Activated CD4-positive, alpha-beta memory T cell treated with anti-CD3 and anti-CD28 coated beads, Interleukin-2, amount 10 ng/mL, durations not matched to agents 7 days and 5 days (primary cell): ENCODE measurements around the gene ATG10. TPM values are rescaled to one million over a fixed set of nuclear protein-coding genes. Genes with fewer than 3 reads are reported as not detected.

Source experiments
- CTCF ChIA-PET: fragments of 350-600 bp; sonication (Branson Sonifier 250); formaldehyde crosslinking; loops from one replicate; lab custom pipeline; 2021; ENCODE audit warnings: antibody characterized with exemption, inconsistent platforms; lab: Charles Lee
- POLR2A ChIA-PET: fragments of 350-600 bp; sonication (Branson Sonifier 250); formaldehyde crosslinking; loops from one replicate; lab custom pipeline; 2021; ENCODE audit warnings: antibody characterized with exemption; lab: Charles Lee
- DNase-seq: peaks from one replicate; pipeline ENCODE4 v3.0.0-alpha.2; 2020
- H3K27ac Mint-ChIP-seq: one replicate; pipeline ENCODE4 v1.8.0; 2021; ENCODE audit warnings: mild to moderate bottlenecking, mixed read lengths
- H3K27me3 Mint-ChIP-seq: one replicate; pipeline ENCODE4 v1.8.0; 2021; ENCODE audit warnings: mixed read lengths
- H3K36me3 Mint-ChIP-seq: one replicate; pipeline ENCODE4 v1.8.0; 2021; ENCODE audit warnings: low read depth, mixed read lengths
- H3K4me1 Mint-ChIP-seq: one replicate; pipeline ENCODE4 v1.8.0; 2021; ENCODE audit warnings: mixed read lengths
- H3K4me3 Mint-ChIP-seq: one replicate; pipeline ENCODE4 v1.8.0; 2021; ENCODE audit warnings: mild to moderate bottlenecking, mixed read lengths
- H3K9me3 Mint-ChIP-seq: one replicate; pipeline ENCODE4 v1.8.0; 2021; ENCODE audit warnings: mixed read lengths
- total RNA-seq, 2 experiments: library from RNA; stranded (reverse); gene quantifications; one replicate each; pipeline ENCODE4 v1.2.3, GENCODE V29; 2021

ATG10 gene
- total RNA-seq, 2 experiments from 2014 or later = 9.0 to 10.5 TPM

- CTCF ChIA-PET = no interaction called here
- Mint-ChIP-seq H3K36me3 (no peaks in the 10 kb centered on the region), H3K27me3 (no peaks in the 10 kb centered on the region), H3K4me3 (no peak overlapping the region), H3K27ac (no peak overlapping the region), H3K9me3 (no peaks in the 10 kb centered on the region), H3K4me1 (no peaks in the 10 kb centered on the region)
- POLR2A ChIA-PET = no interaction called here
- no peak for DNase-seq
These were observed 236.5 kb downstream of the ATG10 start for GRCh38 chr5:82208371-82208770.

- DNase-seq = no peak
- Mint-ChIP-seq H3K4me3 (no peak overlapping the region), H3K27me3 (no peaks in the 10 kb centered on the region), H3K4me1 (no peaks in the 10 kb centered on the region), H3K27ac (no peak overlapping the region), H3K9me3 (no peaks in the 10 kb centered on the region), H3K36me3 (no peaks in the 10 kb centered on the region)
- POLR2A ChIA-PET = no interaction called here
- CTCF ChIA-PET = no interaction called here
These were observed 240.2 kb downstream of the ATG10 start for GRCh38 chr5:82211855-82212572.

GRCh38 chr5:82217917-82218316 lies 246.1 kb downstream of the ATG10 start:
- H3K27me3 Mint-ChIP-seq = no peaks in the 10 kb centered on the region
- peaks cover 4% of the 10 kb centered on the region for H3K4me1 Mint-ChIP-seq
- ChIA-PET POLR2A (no interaction called here), CTCF (no interaction called here)
- no peak overlapping the region for H3K27ac Mint-ChIP-seq
- DNase-seq = no peak
- no peak overlapping the region for H3K4me3 Mint-ChIP-seq
- no peaks in the 10 kb centered on the region for H3K9me3 Mint-ChIP-seq
- H3K36me3 Mint-ChIP-seq = no peaks in the 10 kb centered on the region

- H3K27me3 Mint-ChIP-seq = no peaks in the 10 kb centered on the region
- ChIA-PET POLR2A (no interaction called here), CTCF (no interaction called here)
- DNase-seq = no peak
- H3K4me3 Mint-ChIP-seq = no peak overlapping the region
- H3K9me3 Mint-ChIP-seq = no peaks in the 10 kb centered on the region
- H3K27ac Mint-ChIP-seq = no peak overlapping the region
- no peaks in the 10 kb centered on the region for H3K36me3 Mint-ChIP-seq
- H3K4me1 Mint-ChIP-seq = peaks cover 10% of the 10 kb centered on the region
These were observed 246.7 kb downstream of the ATG10 start for GRCh38 chr5:82218374-82219156.

- DNase-seq = no peak
- Mint-ChIP-seq H3K4me3 (no peak overlapping the region), H3K36me3 (no peaks in the 10 kb centered on the region), H3K9me3 (no peaks in the 10 kb centered on the region), H3K27me3 (no peaks in the 10 kb centered on the region), H3K4me1 (peaks cover 21% of the 10 kb centered on the region), H3K27ac (no peak overlapping the region)
- ChIA-PET CTCF (no interaction called here), POLR2A (no interaction called here)
These were observed 249.2 kb downstream of the ATG10 start for GRCh38 chr5:82221020-82221419.

GRCh38 chr5:82222597-82223574 lies 251.1 kb downstream of the ATG10 start:
- Mint-ChIP-seq H3K27ac (no peak overlapping the region), H3K36me3 (no peaks in the 10 kb centered on the region), H3K4me1 (peaks cover 21% of the 10 kb centered on the region), H3K9me3 (no peaks in the 10 kb centered on the region), H3K4me3 (no peak overlapping the region), H3K27me3 (no peaks in the 10 kb centered on the region)
- ChIA-PET CTCF (no interaction called here), POLR2A (no interaction called here)
- DNase-seq = no peak

- no peaks in the 10 kb centered on the region for H3K36me3 Mint-ChIP-seq
- CTCF ChIA-PET = interaction anchor here (0.7 to 2.1 kb wide), 11 partner anchors 11 to 800 kb away, joined by 3 to 8 read pairs (median 5); no protein-coding TSS in a partner anchor
- POLR2A ChIA-PET = no interaction called here
- H3K27ac Mint-ChIP-seq = no peak overlapping the region
- no peak overlapping the region for H3K4me3 Mint-ChIP-seq
- DNase-seq = peak; percentile 67
- no peaks in the 10 kb centered on the region for H3K9me3 Mint-ChIP-seq
- no peaks in the 10 kb centered on the region for H3K27me3 Mint-ChIP-seq
- peaks cover 20% of the 10 kb centered on the region for H3K4me1 Mint-ChIP-seq
These were observed 253.8 kb downstream of the ATG10 start for GRCh38 chr5:82225525-82226172.

- Mint-ChIP-seq H3K27me3 (no peaks in the 10 kb centered on the region), H3K4me1 (no peaks in the 10 kb centered on the region), H3K36me3 (no peaks in the 10 kb centered on the region)
These were observed 263.1 kb downstream of the ATG10 start for GRCh38 chr5:82234885-82235284.

GRCh38 chr5:82244151-82244550 lies 272.3 kb downstream of the ATG10 start:
- DNase-seq = no peak
- H3K4me3 Mint-ChIP-seq = no peak overlapping the region
- H3K4me1 Mint-ChIP-seq = no peaks in the 10 kb centered on the region
- H3K36me3 Mint-ChIP-seq = peaks cover 9% of the 10 kb centered on the region
- POLR2A ChIA-PET = no interaction called here
- H3K27ac Mint-ChIP-seq = no peak overlapping the region
- CTCF ChIA-PET = no interaction called here
- H3K27me3 Mint-ChIP-seq = no peaks in the 10 kb centered on the region
- H3K9me3 Mint-ChIP-seq = peaks cover 4% of the 10 kb centered on the region

More at GRCh38 chr5:82234885-82235284, 263.1 kb downstream of the ATG10 start:
- no peak for DNase-seq
- ChIA-PET CTCF (no interaction called here), POLR2A (no interaction called here)
- Mint-ChIP-seq H3K27ac (no peak overlapping the region), H3K4me3 (no peak overlapping the region), H3K9me3 (no peaks in the 10 kb centered on the region)

- no peak for DNase-seq
- no peak overlapping the region for H3K27ac Mint-ChIP-seq
- ChIA-PET POLR2A (no interaction called here), CTCF (no interaction called here)
- H3K36me3 Mint-ChIP-seq = peaks cover 9% of the 10 kb centered on the region
- no peak overlapping the region for H3K4me3 Mint-ChIP-seq
- H3K9me3 Mint-ChIP-seq = peaks cover 4% of the 10 kb centered on the region
- H3K4me1 Mint-ChIP-seq = no peaks in the 10 kb centered on the region
- H3K27me3 Mint-ChIP-seq = no peaks in the 10 kb centered on the region
These were observed 273.2 kb downstream of the ATG10 start for GRCh38 chr5:82244854-82245635.

GRCh38 chr5:82246960-82247574 lies 275.2 kb downstream of the ATG10 start:
- DNase-seq = no peak
- H3K4me3 Mint-ChIP-seq = no peak overlapping the region
- ChIA-PET POLR2A (no interaction called here), CTCF (no interaction called here)
- H3K4me1 Mint-ChIP-seq = no peaks in the 10 kb centered on the region
- no peaks in the 10 kb centered on the region for H3K27me3 Mint-ChIP-seq
- H3K9me3 Mint-ChIP-seq = peaks cover 4% of the 10 kb centered on the region
- no peak overlapping the region for H3K27ac Mint-ChIP-seq
- H3K36me3 Mint-ChIP-seq = peaks cover 9% of the 10 kb centered on the region

GRCh38 chr5:82252744-82253143 lies 280.9 kb downstream of the ATG10 start:
- CTCF ChIA-PET = no interaction called here
- Mint-ChIP-seq H3K9me3 (no peaks in the 10 kb centered on the region), H3K27me3 (no peaks in the 10 kb centered on the region), H3K4me1 (peaks cover 2% of the 10 kb centered on the region), H3K4me3 (no peak overlapping the region), H3K36me3 (no peaks in the 10 kb centered on the region), H3K27ac (no peak overlapping the region)
- no peak for DNase-seq
- POLR2A ChIA-PET = no interaction called here
